T-helper 22 cell (primary cell): ENCODE measurements around the gene PLGLB1.
"Not testable (repeated sequence)": the region's sequence is repeated elsewhere in the genome, so short reads cannot be mapped to it uniquely, and the experiment has no call there.

Source experiments
- DNase-seq: peaks from one replicate; pipeline ENCODE4 v3.0.0-alpha.2; 2020; ENCODE audit warnings: low read depth

The PLGLB1 gene

GRCh38 chr2:87021744-87022143 lies at the start of gene PLGLB1:
PLGLB1 (minus strand) TSS chr2:87021844; CDS start chr2:87021783, 61 bp downstream.
- not testable (repeated sequence) for DNase-seq

GRCh38 chr2:87064305-87064704 lies 42.7 kb upstream of the PLGLB1 start:
- not testable (repeated sequence) for DNase-seq

- not testable (repeated sequence) for DNase-seq
Observed at GRCh38 chr2:87063431-87063830, 41.8 kb upstream of the PLGLB1 start.

GRCh38 chr2:87061519-87061918 lies 39.9 kb upstream of the PLGLB1 start:
- not testable (repeated sequence) for DNase-seq

GRCh38 chr2:87057606-87058005 lies 36.0 kb upstream of the PLGLB1 start:
- DNase-seq, result not testable (repeated sequence)

- not testable (repeated sequence) for DNase-seq
Observed at GRCh38 chr2:87056843-87057242, 35.2 kb upstream of the PLGLB1 start.

- DNase-seq, result not testable (repeated sequence)
Observed at GRCh38 chr2:87056435-87056834, 34.8 kb upstream of the PLGLB1 start.

- not testable (repeated sequence) for DNase-seq
Observed at GRCh38 chr2:87054375-87054774, 32.7 kb upstream of the PLGLB1 start.

- not testable (repeated sequence) for DNase-seq
Observed at GRCh38 chr2:87041321-87041978, 19.8 kb upstream of the PLGLB1 start.

GRCh38 chr2:87028607-87029006 lies 7.0 kb upstream of the PLGLB1 start:
- DNase-seq, result not testable (repeated sequence)

GRCh38 chr2:87026816-87027215 lies 5.2 kb upstream of the PLGLB1 start:
- DNase-seq, result not testable (repeated sequence)

GRCh38 chr2:87025927-87026326 lies 4.3 kb upstream of the PLGLB1 start:
- DNase-seq, result not testable (repeated sequence)

GRCh38 chr2:87023988-87024615 lies 2.5 kb upstream of the PLGLB1 start:
- DNase-seq, result not testable (repeated sequence)

GRCh38 chr2:87021043-87021442 lies 601 bp downstream of the PLGLB1 start:
- DNase-seq, result not testable (repeated sequence)

- DNase-seq, result not testable (repeated sequence)
Observed at GRCh38 chr2:87019053-87019452, 2.6 kb downstream of the PLGLB1 start.

GRCh38 chr2:87014489-87015169 lies 7.0 kb downstream of the PLGLB1 start:
- not testable (repeated sequence) for DNase-seq

GRCh38 chr2:87004398-87004797 lies 17.2 kb downstream of the PLGLB1 start:
- not testable (repeated sequence) for DNase-seq
